ENCODE data around the gene ZDHHC1.
"Not testable (repeated sequence)": the region's sequence is repeated elsewhere in the genome, so short reads cannot be mapped to it uniquely, and the experiment has no call there.

ZDHHC1 gene

GRCh38 chr16:67361038-67361437, 55.2 kb downstream of the ZDHHC1 start:
- DNase-seq (ENCODE audit: low read depth) = no peak

DNA sequence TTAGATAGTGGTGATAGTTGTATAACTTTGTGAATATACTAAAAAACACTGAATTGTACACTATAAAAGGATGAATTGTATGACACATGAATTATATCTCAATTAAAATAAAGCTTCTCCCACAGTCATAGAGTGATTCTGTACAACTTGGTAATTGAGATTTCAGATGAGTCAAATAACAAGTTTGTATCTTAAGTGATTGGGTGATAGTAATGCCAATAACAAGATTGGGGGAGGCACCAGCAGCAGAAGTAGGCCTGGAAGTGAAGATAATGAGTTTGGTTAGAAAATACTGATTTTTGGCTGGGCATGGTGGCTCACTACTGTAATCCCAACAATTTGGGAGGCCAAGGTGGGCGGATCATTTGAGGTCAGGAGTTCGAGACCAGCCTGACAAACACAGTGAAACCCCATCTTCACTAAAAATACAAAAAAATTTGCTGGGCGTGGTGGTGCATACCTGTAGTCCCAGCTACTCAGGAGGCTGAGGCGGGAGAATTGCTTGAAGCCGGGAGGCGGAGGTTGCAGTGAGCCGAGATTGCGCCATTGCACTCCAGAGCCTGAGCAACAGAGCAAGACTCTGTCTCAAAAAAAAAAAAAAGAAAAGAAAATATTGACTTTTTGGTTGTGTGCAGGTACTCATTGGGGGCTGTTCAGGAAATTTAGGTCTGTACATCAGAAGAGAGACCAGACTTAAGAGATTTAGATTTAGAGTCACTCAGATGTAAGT, 56.6 kb downstream of the ZDHHC1 start:
- not testable (repeated sequence) for DNase-seq (ENCODE audit: low read depth)

- DNase-seq (ENCODE audit: low read depth) = no peak
Observed at GRCh38 chr16:67357561-67357960, 58.7 kb downstream of the ZDHHC1 start.

GRCh38 chr16:67356396-67356795, 59.9 kb downstream of the ZDHHC1 start:
- no peak for DNase-seq (ENCODE audit: low read depth)

DNA sequence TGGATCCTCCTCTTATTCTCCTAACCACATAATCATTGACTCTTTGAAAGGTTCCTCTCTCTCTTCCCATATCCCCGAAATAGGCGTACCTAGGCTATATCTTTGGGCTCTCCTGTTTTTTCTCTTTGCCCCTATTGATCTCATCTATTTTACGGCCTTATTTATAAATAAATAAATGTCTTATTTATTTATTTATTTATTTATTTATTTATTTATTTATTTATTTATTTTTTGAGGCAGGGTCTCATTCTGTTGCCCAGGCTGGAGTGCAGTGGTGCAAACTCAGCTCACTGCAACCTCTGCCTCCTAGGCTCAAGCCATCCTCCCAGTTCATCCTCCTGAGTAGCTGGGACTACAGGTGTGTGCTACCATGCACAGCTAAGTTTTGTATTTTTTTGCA, 63.8 kb downstream of the ZDHHC1 start:
- not testable (repeated sequence) for DNase-seq (ENCODE audit: low read depth)

GRCh38 chr16:67350324-67350723, 66.0 kb downstream of the ZDHHC1 start:
- DNase-seq (ENCODE audit: low read depth) = no peak

DNA sequence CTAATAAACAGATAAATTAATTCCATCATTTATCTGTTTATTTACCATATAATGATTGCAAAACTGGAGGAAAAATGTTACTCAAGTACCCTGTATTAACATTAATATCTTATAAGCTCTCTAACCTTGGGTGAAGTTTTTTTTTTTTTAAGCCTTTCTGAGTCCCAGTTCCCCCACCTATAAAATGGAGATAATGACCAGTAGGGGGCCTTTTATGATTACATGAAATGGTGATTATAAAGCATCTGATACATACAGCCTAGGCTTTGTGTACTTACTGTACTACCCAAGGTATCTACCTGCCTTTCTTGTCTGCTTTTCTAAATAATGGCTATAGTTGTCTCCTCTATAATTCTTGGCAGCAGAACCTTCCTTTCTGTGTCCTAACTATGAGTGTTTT, 67.1 kb downstream of the ZDHHC1 start:
- no peak for DNase-seq (ENCODE audit: low read depth)

DNA sequence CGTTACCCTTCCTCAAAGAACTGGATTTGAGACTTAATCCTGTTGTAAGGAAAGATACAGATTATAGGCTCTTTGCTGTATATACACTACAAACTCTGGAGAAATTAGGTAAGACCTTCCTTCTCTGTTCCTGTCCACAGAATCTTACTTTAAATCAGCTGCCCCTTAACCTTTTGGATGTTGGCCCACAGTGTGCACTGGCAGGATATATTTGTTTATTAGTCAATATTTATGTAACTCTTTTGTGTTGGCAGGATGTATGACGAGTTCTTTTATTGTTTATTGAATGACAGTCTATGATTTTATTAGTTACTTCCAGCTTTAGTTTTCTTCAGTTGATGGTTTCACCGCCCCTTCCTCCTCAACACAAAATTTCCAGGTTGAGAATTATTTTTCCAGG, 69.9 kb downstream of the ZDHHC1 start:
- DNase-seq (ENCODE audit: low read depth) = no peak

GRCh38 chr16:67345401-67345800, 70.9 kb downstream of the ZDHHC1 start:
- DNase-seq (ENCODE audit: low read depth) = no peak

Data from activated gamma-delta T cell treated with anti-CD3 and anti-CD28 coated beads, Interleukin-2, amount 50 U/mL, for 16 hours (primary cell).